GM19035 (cell line): Measurements from ENCODE around the gene ITK.
"Not testable (repeated sequence)": the region's sequence is repeated elsewhere in the genome, so short reads cannot be mapped to it uniquely, and the experiment has no call there.

Source experiments
- ATAC-seq: cut with Tn5 transposase; IDR thresholded peaks from one replicate; pipeline ENCODE4 v1.9.1; 2021; ENCODE audit not compliant: unreplicated experiment

ITK gene

DNA sequence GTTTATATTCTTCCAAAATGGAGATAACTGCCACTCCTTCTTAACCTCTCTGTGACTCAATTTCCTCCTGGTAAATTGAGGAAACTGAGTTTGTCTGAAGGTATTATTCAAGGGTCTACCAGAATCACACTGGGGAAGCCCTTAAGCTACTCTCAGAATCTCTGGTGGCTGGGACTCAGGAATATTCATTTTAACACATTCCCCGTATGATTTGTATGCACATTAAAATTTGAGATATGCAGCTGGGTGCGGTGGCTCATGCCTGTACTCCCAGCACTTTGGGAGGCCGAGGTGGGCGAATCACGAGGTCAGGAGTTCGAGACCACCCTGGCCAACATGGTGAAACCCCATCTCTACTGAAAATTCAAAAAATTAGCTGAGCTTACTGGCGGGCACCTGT, 64.1 kb downstream of the ITK start:
- not testable (repeated sequence) for ATAC-seq

- ATAC-seq, result no peak
Measured at GRCh38 chr5:157245476-157245875, 64.8 kb downstream of the ITK start.

- no peak for ATAC-seq
Measured at GRCh38 chr5:157245886-157246285, 65.2 kb downstream of the ITK start.

DNA sequence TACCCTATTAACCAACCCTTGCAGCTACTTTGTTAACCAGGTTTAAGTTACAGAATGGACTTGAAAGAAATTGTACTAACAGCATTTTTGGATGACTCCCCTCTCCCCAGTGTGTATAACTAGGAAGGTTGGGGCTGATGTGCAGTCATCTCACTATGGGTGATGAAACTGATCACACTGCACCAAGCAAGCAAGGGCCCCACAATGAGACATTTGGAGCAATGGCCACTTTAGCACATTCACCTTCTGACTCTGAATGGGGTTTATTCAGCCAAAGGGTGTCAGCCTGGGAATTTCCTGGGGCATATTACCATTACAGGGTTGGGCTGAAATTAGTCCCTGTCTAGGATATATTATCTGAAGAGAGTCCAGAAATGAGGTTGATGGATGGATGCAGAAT, 66.6 kb downstream of the ITK start:
- no peak for ATAC-seq

DNA sequence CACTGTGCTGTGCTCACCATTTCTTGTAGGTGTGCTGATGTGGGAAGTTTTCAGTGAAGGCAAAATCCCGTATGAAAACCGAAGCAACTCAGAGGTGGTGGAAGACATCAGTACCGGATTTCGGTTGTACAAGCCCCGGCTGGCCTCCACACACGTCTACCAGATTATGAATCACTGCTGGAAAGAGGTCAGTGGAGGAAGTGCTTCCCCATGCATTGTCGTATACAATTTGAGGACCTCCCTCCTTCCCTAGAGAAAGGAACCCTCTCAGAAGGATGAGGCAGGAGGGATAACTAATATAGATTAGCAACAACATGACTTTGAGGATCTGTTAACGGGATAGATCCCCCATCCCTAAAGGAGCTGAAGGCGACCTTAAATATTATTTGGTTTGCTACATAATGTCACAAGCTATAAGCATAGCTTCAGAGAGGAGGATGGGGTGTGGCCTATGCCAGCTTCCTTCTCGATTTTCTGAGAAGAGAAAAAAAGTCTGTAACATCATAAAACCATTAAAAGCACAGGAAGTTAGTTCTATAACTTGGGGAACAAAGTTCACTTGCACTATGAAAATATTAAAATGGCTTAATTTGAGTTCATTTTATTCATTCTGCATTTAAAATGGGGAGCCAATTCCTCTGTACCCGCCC, 68.3 kb downstream of the ITK start:
- ATAC-seq, result no peak

DNA sequence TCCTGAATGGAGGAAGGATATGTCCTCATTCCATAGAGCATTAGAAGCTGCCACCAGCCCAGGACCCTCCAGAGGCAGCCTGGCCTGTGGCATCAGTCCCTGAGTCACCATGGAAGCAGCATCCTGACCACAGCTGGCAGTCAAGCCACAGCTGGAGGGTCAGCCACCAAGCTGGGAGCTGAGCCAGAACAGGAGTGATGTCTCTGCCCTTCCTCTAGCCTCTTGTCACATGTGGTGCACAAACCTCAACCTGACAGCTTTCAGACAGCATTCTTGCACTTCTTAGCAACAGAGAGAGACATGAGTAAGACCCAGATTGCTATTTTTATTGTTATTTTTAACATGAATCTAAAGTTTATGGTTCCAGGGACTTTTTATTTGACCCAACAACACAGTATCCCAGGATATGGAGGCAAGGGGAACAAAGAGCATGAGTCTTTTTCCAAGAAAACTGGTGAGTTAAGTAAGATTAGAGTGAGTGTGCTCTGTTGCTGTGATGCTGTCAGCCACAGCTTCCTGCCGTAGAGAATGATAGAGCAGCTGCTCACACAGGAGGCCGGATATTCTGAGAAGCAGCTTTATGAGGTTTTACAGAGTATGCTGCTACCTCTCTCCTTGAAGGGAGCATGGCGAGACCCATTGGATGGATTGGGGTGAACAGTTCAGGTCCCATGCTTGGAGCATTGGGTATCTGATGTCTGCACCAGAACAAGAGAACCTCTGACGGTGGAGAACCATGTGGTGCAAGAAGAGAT, 72.2 kb downstream of the ITK start:
- ATAC-seq, result peak; percentile 91

GRCh38 chr5:157253547-157253946, 72.9 kb downstream of the ITK start:
- ATAC-seq, result peak; percentile 63

DNA sequence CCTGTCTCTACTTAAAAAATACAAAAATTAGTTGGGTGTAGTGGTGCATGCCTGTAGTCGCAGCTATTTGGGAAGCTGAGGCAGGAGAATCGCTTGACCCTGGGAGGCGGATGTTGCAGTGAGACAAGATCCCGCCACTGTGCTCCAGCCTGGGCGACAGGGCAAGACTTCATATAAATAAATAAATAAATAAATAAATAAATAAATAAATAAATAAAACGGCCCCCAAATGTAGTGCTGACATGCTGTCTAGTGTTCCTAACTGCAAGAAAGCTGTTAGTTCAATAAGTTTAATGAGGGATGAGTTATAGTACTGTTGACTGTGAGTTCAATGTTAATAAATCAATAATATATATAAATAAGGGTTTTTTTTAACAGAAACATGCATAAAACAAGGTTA, 77.8 kb downstream of the ITK start:
- no peak for ATAC-seq

DNA sequence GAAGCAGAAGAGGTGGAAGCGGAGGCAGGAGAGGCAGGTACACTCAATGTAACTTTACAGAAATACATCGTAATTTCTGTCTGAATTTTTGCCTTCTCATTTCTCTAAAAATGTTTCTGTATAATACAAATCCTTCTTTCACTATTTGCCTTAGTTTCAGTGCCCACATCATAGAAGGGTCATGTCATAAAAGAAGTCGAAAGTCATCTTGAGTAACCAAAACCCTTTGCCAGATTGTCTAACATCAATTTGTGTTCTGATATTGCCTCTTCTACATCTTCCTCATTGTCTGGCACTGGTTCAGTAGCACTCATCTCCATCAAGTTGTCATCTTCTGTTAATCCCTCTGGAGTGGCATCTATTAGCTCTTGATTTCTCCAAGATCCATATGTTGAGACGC, 79.1 kb downstream of the ITK start:
- ATAC-seq, result no peak

GRCh38 chr5:157263496-157264090, 83.0 kb downstream of the ITK start:
- no peak for ATAC-seq

- ATAC-seq, result peak; percentile 88
Measured at GRCh38 chr5:157265714-157266285, 85.2 kb downstream of the ITK start, which contains the start of gene CYFIP2. Gene CYFIP2, plus strand, starts transcription at chr5:157266123. Its CDS starts 19,239 bp downstream, at chr5:157285362.

- peak; percentile 51 for ATAC-seq
Measured at GRCh38 chr5:157266286-157267007, 85.8 kb downstream of the ITK start.

GRCh38 chr5:157267025-157267424, 86.4 kb downstream of the ITK start:
- no peak for ATAC-seq

DNA sequence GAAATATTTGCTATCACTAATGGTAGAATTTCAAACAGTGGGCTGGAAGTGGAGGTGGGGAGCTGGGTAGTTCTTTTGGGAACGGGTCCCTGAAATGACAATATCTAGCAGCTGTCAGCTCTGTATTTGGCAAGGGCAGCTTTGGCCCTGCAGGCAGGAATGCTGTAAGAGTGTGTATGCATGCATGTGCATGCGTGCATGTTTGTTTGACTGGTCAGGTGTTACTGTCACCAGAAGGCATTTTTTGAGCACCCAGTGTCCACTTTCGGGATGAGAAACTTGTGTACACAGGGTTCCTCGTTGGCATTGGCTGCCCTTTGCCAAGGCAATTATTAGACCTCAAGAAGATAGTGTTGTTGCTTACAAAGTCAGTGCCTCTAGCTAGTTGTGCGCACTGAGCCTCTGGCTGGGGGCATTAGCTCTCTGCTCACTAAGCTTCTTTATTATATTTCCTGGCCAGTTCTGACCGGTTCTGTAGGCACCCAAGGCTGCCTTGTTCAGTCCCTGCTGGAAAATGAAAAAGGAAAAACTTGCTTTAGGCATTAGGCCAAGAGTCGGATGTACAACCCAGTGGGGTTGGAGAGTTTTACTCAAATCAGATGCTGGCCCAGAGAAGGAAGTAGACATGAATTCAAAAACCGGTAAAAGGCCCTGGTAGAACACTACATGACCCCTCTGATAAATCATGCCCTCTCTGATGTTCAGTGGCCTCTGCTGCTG, 87.3 kb downstream of the ITK start:
- ATAC-seq, result no peak

DNA sequence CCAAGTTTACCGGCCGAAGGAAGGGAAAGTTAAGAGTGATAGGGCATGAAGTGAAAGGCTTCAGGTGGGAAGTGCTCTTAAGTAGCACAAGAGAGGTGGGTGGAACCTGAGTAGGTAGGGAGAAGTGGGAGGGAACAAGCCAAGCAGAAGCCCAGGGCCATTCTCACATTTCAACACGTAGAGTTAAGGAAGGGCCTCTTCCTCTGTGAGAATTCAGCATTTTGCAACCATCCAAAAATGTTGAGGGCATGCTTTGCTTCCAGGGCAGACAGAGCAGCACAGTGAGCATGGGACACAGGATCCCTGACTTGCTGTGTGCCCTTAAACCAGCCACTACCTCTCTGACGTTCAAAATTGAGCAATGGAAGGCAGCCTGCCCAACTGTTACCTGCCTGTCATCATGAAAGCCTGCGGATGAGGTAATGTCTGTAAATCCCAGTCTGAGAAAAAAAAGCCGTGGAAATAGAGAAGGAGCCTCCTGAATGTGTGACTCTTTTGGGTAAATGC, 88.6 kb downstream of the ITK start:
- no peak for ATAC-seq

DNA sequence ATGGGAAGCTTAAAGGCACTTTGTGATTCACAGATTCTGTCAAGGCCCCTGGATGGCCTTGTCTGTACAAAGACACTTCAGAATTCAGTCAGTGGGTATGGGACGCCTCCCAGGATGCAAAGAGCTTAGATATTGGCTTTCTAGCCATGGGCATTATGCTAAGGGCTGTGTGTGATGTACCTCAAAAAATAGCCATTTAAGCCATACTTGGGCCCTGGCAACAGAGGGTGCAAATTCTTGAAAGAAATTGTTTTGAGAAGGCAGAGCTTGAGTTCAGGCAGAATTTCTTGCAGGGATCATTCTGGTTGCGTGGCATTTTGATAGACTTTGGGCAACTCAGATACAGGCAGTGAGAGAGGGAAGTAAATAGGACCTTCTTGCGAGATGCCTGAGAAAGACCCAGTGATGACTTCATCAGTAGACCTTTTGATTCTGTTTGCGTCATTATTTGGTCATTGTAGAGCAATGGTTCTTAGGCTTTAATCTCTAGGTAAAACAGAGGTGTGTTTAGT, 89.2 kb downstream of the ITK start:
- no peak for ATAC-seq

- ATAC-seq, result no peak
Measured at GRCh38 chr5:157270771-157271170, 90.1 kb downstream of the ITK start.

GRCh38 chr5:157271740-157272271, 91.2 kb downstream of the ITK start:
- peak; percentile 79 for ATAC-seq

DNA sequence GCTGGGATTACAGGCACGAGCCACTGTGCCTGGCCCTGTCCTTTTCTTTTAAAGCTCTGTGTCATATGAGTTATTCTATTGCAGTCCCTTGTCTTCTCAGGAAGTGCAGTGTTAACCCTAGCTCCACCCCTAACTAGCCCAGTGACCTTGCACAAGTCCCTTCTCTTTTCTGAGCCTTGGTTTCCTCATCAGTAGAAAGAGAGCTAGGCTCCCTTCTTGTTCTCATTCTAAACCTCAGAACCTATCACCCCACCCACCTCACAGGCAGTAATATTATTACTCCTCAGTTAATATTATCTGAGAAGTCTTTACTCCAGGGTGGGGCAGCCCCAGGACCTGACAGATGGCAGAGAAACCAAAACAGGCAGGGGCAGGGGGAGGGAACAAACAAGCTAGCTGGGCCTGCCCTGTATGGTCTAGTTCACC, 92.5 kb downstream of the ITK start:
- ATAC-seq, result peak; percentile 52

GRCh38 chr5:157275403-157275802, 94.8 kb downstream of the ITK start:
- ATAC-seq, result no peak
